Lower lobe of right lung (tissue), 2 donors: Measurements from ENCODE around the gene OR1D2. TPM values are rescaled to one million over a fixed set of nuclear protein-coding genes. Genes with fewer than 3 reads are reported as not detected.

Experiments used
- ATAC-seq, 2 donors: fragments of 200-7000 bp; cut with Tn5 transposase; one replicate each; pipeline ENCODE4 v1.9.1; 2020 to 2022; ENCODE audit warnings: mild to moderate bottlenecking in 2 of 2, moderate library complexity in 2 of 2
- DNase-seq: peaks from one replicate; pipeline ENCODE4 v3.0.0-alpha.2; 2020
- H3K27ac ChIP-seq: fragments of 200-600 bp; one replicate; pipeline ENCODE4 v1.8.0; 2022
- H3K27me3 ChIP-seq: fragments of 200-600 bp; one replicate; pipeline ENCODE4 v1.8.0; 2022; ENCODE audit warnings: low read depth
- H3K36me3 ChIP-seq: fragments of 200-600 bp; one replicate; pipeline ENCODE4 v1.8.0; 2022; ENCODE audit warnings: mild to moderate bottlenecking
- H3K4me1 ChIP-seq: fragments of 200-600 bp; one replicate; pipeline ENCODE4 v1.8.0; 2022
- H3K4me3 ChIP-seq: fragments of 200-600 bp; one replicate; pipeline ENCODE4 v1.8.0; 2022; ENCODE audit warnings: mild to moderate bottlenecking
- H3K9me3 ChIP-seq: fragments of 200-600 bp; one replicate; pipeline ENCODE4 v1.8.0; 2022
- CTCF ChIP-seq: fragments of 200-600 bp; IDR thresholded peaks from one replicate; pipeline ENCODE4 v1.8.0; 2022; ENCODE audit warnings: antibody characterized with exemption, mild to moderate bottlenecking
- intact Hi-C: fragments of 100-400 bp; cut with DNase I; formaldehyde crosslinking; loops from one replicate; pipeline ENCODE4 v1.11.0; 2022
- total RNA-seq: library from RNA; stranded (reverse); fragmentation: NEBNext Ultra II Directional; extraction: Animal tissue kit (Norgen Biotek cat#: 25700); gene quantifications from one replicate; pipeline ENCODE4 v1.2.1, GENCODE V29; 2021
- donor health status: DM: no; HTN: yes; CAD: no; lungs with severe emphysema.

The OR1D2 gene
- total RNA-seq, 1 donor from 2014 or later: not detected

- DNase-seq (no peak), ATAC-seq (no peak)
- no peak for TF ChIP-seq CTCF
- Histone ChIP-seq H3K4me1 (no peaks in the 10 kb centered on the region), H3K36me3 (no peaks in the 10 kb centered on the region), H3K9me3 (peaks cover 10% of the 10 kb centered on the region), H3K4me3 (no peak overlapping the region), H3K27me3 (peaks cover 11% of the 10 kb centered on the region), H3K27ac (no peak overlapping the region)
- intact Hi-C loops: no loop called here
Observed at GRCh38 chr17:3039736-3040135, 64.5 kb downstream of the OR1D2 start.

- H3K4me1 ChIP-seq: no peaks in the 10 kb centered on the region
- DNase-seq: no peak
- intact Hi-C loops: no loop called here
- H3K4me3 ChIP-seq: no peak overlapping the region
- no peak overlapping the region for H3K27ac ChIP-seq
- ATAC-seq: no peak
- no peak for TF ChIP-seq CTCF
- peaks cover 2% of the 10 kb centered on the region for H3K9me3 ChIP-seq
- no peaks in the 10 kb centered on the region for H3K36me3 ChIP-seq
- peaks cover 7% of the 10 kb centered on the region for H3K27me3 ChIP-seq
Observed at GRCh38 chr17:3038941-3039340, 65.3 kb downstream of the OR1D2 start.

Other genes with a start within 250 kb of the OR1D2 start
- not detected for gene OR1D5, start 40.8 kb downstream of the OR1D2 start, total RNA-seq
- not detected for gene OR1G1, start 23.1 kb upstream of the OR1D2 start, total RNA-seq
- not detected for gene OR1A2, start 93.1 kb upstream of the OR1D2 start, total RNA-seq
- gene OR1A1, start 103.2 kb upstream of the OR1D2 start, total RNA-seq: not detected
- gene OR3A1, start 193.9 kb upstream of the OR1D2 start, total RNA-seq: not detected